H1 (cell line): ENCODE data around the gene GALNT9. TPM values are rescaled to one million over a fixed set of nuclear protein-coding genes. Genes with fewer than 3 reads are reported as not detected.

Source experiments
- CTCF ChIA-PET: fragments of 300-600 bp; sonication (Branson Sonifier 250); formaldehyde crosslinking; loops from one replicate; lab custom pipeline; 2021; ENCODE audit not compliant: partially characterized antibody; lab: Charles Lee
- POLR2A ChIA-PET: fragments of 300-600 bp; sonication (Branson Sonifier 250); formaldehyde crosslinking; loops from one replicate; lab custom pipeline; 2021; ENCODE audit warnings: inconsistent platforms; ENCODE audit not compliant: partially characterized antibody; lab: Charles Lee
- DNase-seq, 2 experiments: peaks; one replicate each; pipeline versions ENCODE4 v3.0.0 to v3.0.0-alpha.2; 2010 to 2022; ENCODE audit warnings: low spot score in 2 of 2, low read depth in 1 of 2, mixed read lengths in 1 of 2
- FAIRE-seq: peaks from 2 replicates; lab custom pipeline; 2011; peaks lifted over from hg19 to GRCh38; lab: Jason Lieb, UNC
- H2AFZ ChIP-seq: 2 replicates; pipeline ENCODE4 v1.8.1; 2012; ENCODE audit warnings: low read length, inconsistent platforms
- H2AK5ac ChIP-seq: 2 replicates; pipeline ENCODE4 v1.6.1; 2013; ENCODE audit warnings: low read depth, low read length
- H2BK120ac ChIP-seq: replicated peaks from 2 replicates; pipeline ENCODE3; 2013; ENCODE audit warnings: low read depth, low read length, inconsistent platforms
- H2BK12ac ChIP-seq: 2 replicates; pipeline ENCODE4 v1.6.1; 2013; ENCODE audit warnings: low read depth, low read length
- H2BK15ac ChIP-seq: 2 replicates; pipeline ENCODE4 v1.6.1; 2013; ENCODE audit warnings: low read length
- H2BK20ac ChIP-seq: 2 replicates; pipeline ENCODE4 v1.6.1; 2013; ENCODE audit warnings: low read length
- H2BK5ac ChIP-seq: 2 replicates; pipeline ENCODE4 v1.6.1; 2013; ENCODE audit warnings: low read depth, low read length
- H3K14ac ChIP-seq: 2 replicates; pipeline ENCODE4 v1.6.1; 2013; ENCODE audit warnings: inconsistent platforms; ENCODE audit not compliant: insufficient read length
- H3K18ac ChIP-seq: 2 replicates; pipeline ENCODE4 v1.6.1; 2013; ENCODE audit warnings: low read length; ENCODE audit errors: extremely low read depth
- H3K23ac ChIP-seq: 2 replicates; pipeline ENCODE4 v1.6.1; 2013; ENCODE audit warnings: inconsistent platforms; ENCODE audit not compliant: insufficient read length
- H3K23me2 ChIP-seq: 2 replicates; pipeline ENCODE4 v1.6.1; 2013; ENCODE audit warnings: low read depth, low read length
- H3K27ac ChIP-seq: 2 replicates; pipeline ENCODE4 v1.6.1; 2011; ENCODE audit warnings: low read depth, low read length, inconsistent platforms
- H3K27me3 ChIP-seq, 4 experiments: replicated peaks in 1 of 4; 1 replicate in 1 of 4; 2 replicates in 3 of 4; pipeline versions ENCODE4 v1.6.1 to v1.8.1; 2011 to 2013; ENCODE audit warnings: low read length in 3 of 4, mild to moderate bottlenecking in 3 of 4, inconsistent platforms in 2 of 4, mixed read lengths in 2 of 4, moderate library complexity in 1 of 4; ENCODE audit not compliant: control insufficient read depth in 3 of 4, insufficient read depth in 3 of 4; ENCODE audit errors: extremely low read depth in 1 of 4
- H3K36me3 ChIP-seq, 4 experiments: 2 replicates each; pipeline versions ENCODE4 v1.6.1 to v1.8.1; 2011 to 2013; ENCODE audit warnings: mild to moderate bottlenecking in 4 of 4, low read length in 3 of 4, moderate library complexity in 2 of 4, control low read depth in 1 of 4, inconsistent platforms in 1 of 4; ENCODE audit not compliant: insufficient read depth in 4 of 4, control insufficient read depth in 2 of 4
- H3K4ac ChIP-seq: replicated peaks from 2 replicates; pipeline ENCODE3; 2013; ENCODE audit warnings: low read length, low read depth, mixed read lengths, inconsistent platforms; ENCODE audit not compliant: insufficient read length
- H3K4me1 ChIP-seq, 4 experiments: replicated peaks in 1 of 4; 1 replicate in 1 of 4; 2 replicates in 3 of 4; pipeline versions ENCODE4 v1.6.1 to v1.8.1; 2011 to 2013; ENCODE audit warnings: low read length in 3 of 4, inconsistent platforms in 2 of 4, mixed read lengths in 1 of 4; ENCODE audit not compliant: insufficient read depth in 4 of 4, control insufficient read depth in 3 of 4
- H3K4me2 ChIP-seq, 2 experiments: 2 replicates each; pipeline versions ENCODE4 v1.6.1 to v1.8.1; 2011 to 2013; ENCODE audit warnings: low read depth in 2 of 2, low read length in 2 of 2, control low read depth in 1 of 2, inconsistent platforms in 1 of 2, mild to moderate bottlenecking in 1 of 2; ENCODE audit not compliant: insufficient read depth in 1 of 2
- H3K4me3 ChIP-seq, 4 experiments: fragments of 200-600, 300-600 bp in 1 of 4; sonication (generic), shearing (Covaris generic), sonication (Bioruptor Twin) in 1 of 4; 2 replicates each; pipeline versions ENCODE4 v1.5.1 to v1.8.1; 2011 to 2016; ENCODE audit warnings: low read length in 4 of 4, low read depth in 3 of 4, control low read depth in 2 of 4, inconsistent platforms in 2 of 4, mild to moderate bottlenecking in 2 of 4, mixed read lengths in 1 of 4, moderate library complexity in 1 of 4; ENCODE audit not compliant: insufficient read depth in 2 of 4; ENCODE audit errors: extremely low read depth in 1 of 4
- H3K56ac ChIP-seq: replicated peaks from 2 replicates; pipeline ENCODE3; 2013; ENCODE audit warnings: low read depth, mild to moderate bottlenecking, mixed read lengths, low read length, inconsistent platforms; ENCODE audit not compliant: insufficient read length
- H3K79me1 ChIP-seq: 2 replicates; pipeline ENCODE4 v1.6.1; 2013; ENCODE audit warnings: low read depth, low read length, control low read depth
- H3K79me2 ChIP-seq, 2 experiments: 2 replicates each; pipeline versions ENCODE4 v1.6.1 to v1.8.1; 2012 to 2013; ENCODE audit warnings: low read length in 2 of 2, mild to moderate bottlenecking in 2 of 2, inconsistent platforms in 1 of 2; ENCODE audit not compliant: insufficient read depth in 2 of 2, control insufficient read depth in 1 of 2
- H3K9ac ChIP-seq, 4 experiments: replicated peaks in 1 of 4; 1 replicate in 1 of 4; 2 replicates in 3 of 4; pipeline versions ENCODE4 v1.6.1 to v1.8.1; 2011 to 2013; ENCODE audit warnings: low read depth in 3 of 4, low read length in 3 of 4, control low read depth in 2 of 4, mild to moderate bottlenecking in 2 of 4, moderate library complexity in 2 of 4, inconsistent platforms in 1 of 4; ENCODE audit errors: extremely low read depth in 1 of 4
- H3K9me3 ChIP-seq, 2 experiments: 2 replicates each; pipeline versions ENCODE4 v1.6.1 to v1.8.1; 2012 to 2013; ENCODE audit warnings: mild to moderate bottlenecking in 2 of 2, moderate library complexity in 2 of 2, control low read depth in 1 of 2, inconsistent platforms in 1 of 2, low read depth in 1 of 2, low read length in 1 of 2, mixed read lengths in 1 of 2; ENCODE audit not compliant: insufficient read depth in 2 of 2
- H4K20me1 ChIP-seq, 2 experiments: replicated peaks in 1 of 2; 2 replicates each; pipeline versions ENCODE3 to v1.8.1; 2011 to 2013; ENCODE audit warnings: inconsistent platforms in 2 of 2, low read length in 2 of 2, mild to moderate bottlenecking in 1 of 2; ENCODE audit not compliant: insufficient read depth in 2 of 2, control insufficient read depth in 1 of 2
- H4K5ac ChIP-seq: 2 replicates; pipeline ENCODE4 v1.6.1; 2013; ENCODE audit warnings: low read length, low read depth, mixed read lengths, inconsistent platforms; ENCODE audit not compliant: insufficient read length
- H4K8ac ChIP-seq: 2 replicates; pipeline ENCODE4 v1.8.0; 2013; ENCODE audit warnings: mild to moderate bottlenecking, moderate library complexity, low read length, inconsistent platforms; ENCODE audit not compliant: insufficient read depth; ENCODE audit errors: extremely low read depth
- H4K91ac ChIP-seq: replicated peaks from 2 replicates; pipeline ENCODE3; 2013; ENCODE audit warnings: low read length, mixed read lengths, inconsistent platforms; ENCODE audit not compliant: insufficient read length
- CEBPB ChIP-seq: IDR thresholded peaks from 2 replicates; pipeline ENCODE4 v1.6.1; 2012; ENCODE audit warnings: low read depth, low read length
- WGBS, 2 experiments: shearing (Covaris generic) in 1 of 2; methylation state at CpG; one replicate each; pipeline versions ENCODE4 v1.1.6 to v1.1.7; 2013 to 2015; ENCODE audit warnings: low lambda C conversion rate in 2 of 2, mixed read lengths in 2 of 2, inconsistent platforms in 1 of 2, low coverage in 1 of 2, missing lambda C conversion rate in 1 of 2; ENCODE audit not compliant: insufficient replicate concordance in 2 of 2, insufficient coverage in 1 of 2, insufficient read length in 1 of 2; ENCODE audit errors: extremely low coverage in 1 of 2, missing lambda C conversion rate in 1 of 2; 5-methylcytosine and 5-hydroxymethylcytosine counted together
- polyA plus RNA-seq, 7 experiments: library from polyadenylated mRNA; depleted of rRNA in 3 of 7; stranded (reverse) in 5 of 7; unstranded in 2 of 7; fragments of >200 nt in 5 of 7; fragments of 200-250 nt in 2 of 7; gene quantifications; 1 replicate in 5 of 7; 2 replicates in 1 of 7; 4 replicates in 1 of 7; pipeline versions ENCODE4 v1.2.1 to v1.2.3, GENCODE V29; 2011 to 2013; ENCODE audit warnings: missing spikeins in 2 of 7, mixed read lengths in 2 of 7
- total RNA-seq: library from RNA; stranded (reverse); fragmentation: NEBNext Ultra II Directional; extraction: Animal tissue kit (Norgen Biotek cat#: 25700); gene quantifications from 2 replicates; pipeline ENCODE4 v1.2.1, GENCODE V29; 2021

GALNT9 gene
- total and polyA plus RNA-seq, 2 of the 8 experiments (the other 6 are each of a cell fraction or from before 2014, with no cell fraction given), result 2.0 to 3.6 TPM

DNA sequence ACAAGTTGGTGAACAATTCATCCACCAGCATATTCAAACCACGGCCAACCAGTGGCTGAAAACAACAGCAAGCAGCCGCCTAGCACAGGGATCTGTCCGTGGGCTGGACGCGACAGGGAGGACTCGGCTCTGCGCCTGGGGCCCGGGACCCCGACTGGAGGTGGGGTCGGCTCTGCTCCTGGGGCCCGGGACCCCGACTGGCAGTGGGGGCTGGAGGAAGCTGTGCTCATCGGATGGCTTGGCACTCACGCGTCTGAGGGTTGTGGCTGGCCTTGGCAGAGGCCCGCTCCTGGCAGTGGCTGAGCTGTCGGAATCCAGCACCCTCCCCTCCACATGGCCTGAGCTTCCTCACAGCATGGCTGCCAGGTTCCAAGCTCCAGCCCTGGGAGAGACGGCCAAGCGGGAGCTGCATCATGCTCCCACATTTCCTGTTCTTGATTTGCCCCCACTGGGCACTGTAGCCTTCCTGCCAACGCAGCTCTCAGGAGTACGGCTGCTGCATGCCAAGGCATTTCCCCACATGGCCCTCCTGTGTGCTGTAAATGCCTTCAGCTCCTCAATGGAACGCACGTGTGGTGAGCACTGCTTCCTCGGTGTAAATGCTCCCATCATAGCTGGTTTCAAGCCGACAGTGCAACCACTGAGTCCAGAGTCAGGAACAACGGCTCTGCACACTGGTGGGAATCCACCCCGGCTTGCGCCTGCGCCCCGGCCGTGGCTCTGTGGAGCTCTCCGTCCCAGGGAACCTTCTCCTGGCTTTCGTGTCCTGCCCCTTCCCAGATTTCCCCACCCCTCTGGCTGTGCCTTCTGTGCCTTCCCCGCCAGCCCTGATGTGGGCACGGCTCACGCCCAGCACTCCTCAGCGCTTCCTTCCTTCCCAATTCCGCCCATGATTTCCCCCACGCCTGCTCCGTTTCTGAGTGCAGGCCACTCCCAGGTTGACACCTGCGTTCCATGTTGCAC, 7.3 kb upstream of the GALNT9 start:
- no peak overlapping the region for H2BK20ac ChIP-seq
- no peak overlapping the region for H2BK120ac ChIP-seq
- no peak overlapping the region for H4K91ac ChIP-seq
- WGBS, 2 experiments, result 89% methylated on average over 38 of the region's 41 CpGs; no CpG with 5 or more reads in 1 of the 2 experiments
- no peak for DNase-seq
- H3K14ac ChIP-seq, result no peak overlapping the region
- TF ChIP-seq CEBPB, result no peak
- H3K4ac ChIP-seq, result no peak overlapping the region
- H3K36me3 ChIP-seq, result no peaks in the 10 kb centered on the region
- H3K23ac ChIP-seq, result no peak overlapping the region
- no peaks in the 10 kb centered on the region for H3K4me1 ChIP-seq
- peaks cover 0 to 1% of the 10 kb centered on the region in 2 experiments for H4K20me1 ChIP-seq
- H2AK5ac ChIP-seq, result no peak overlapping the region
- no peak overlapping the region for H2BK15ac ChIP-seq
- no peaks in the 10 kb centered on the region for H3K79me2 ChIP-seq
- H2BK5ac ChIP-seq, result no peak overlapping the region; the same call in 1 of the 2 replicates
- H3K27ac ChIP-seq, result no peak overlapping the region
- no peak overlapping the region for H4K8ac ChIP-seq
- peaks cover 3% of the 10 kb centered on the region; the same call in 1 of the 2 replicates for H3K23me2 ChIP-seq
- no peaks in the 10 kb centered on the region for H3K79me1 ChIP-seq
- no peak overlapping the region for H3K9ac ChIP-seq
- peaks cover 0 to 40% (median 13%) of the 10 kb centered on the region in 4 experiments; a peak in 6 of 7 replicates for H3K27me3 ChIP-seq
- no peak overlapping the region for H3K56ac ChIP-seq
- H3K4me3 ChIP-seq, result no peak overlapping the region
- H2BK12ac ChIP-seq, result no peak overlapping the region
- ChIA-PET POLR2A (interaction anchor here (1.0 kb wide), 1 partner anchor 233 kb away, joined by 3 read pairs; no protein-coding TSS in a partner anchor), CTCF (interaction anchor here (0.8 to 1.6 kb wide), 12 partner anchors 9 to 153 kb away, joined by 3 to 6 read pairs (median 4); no protein-coding TSS in a partner anchor)
- no peak overlapping the region for H2AFZ ChIP-seq
- peaks cover 0 to 2% of the 10 kb centered on the region in 2 experiments; a peak in 2 of 4 replicates for H3K9me3 ChIP-seq
- no peak overlapping the region for H3K18ac ChIP-seq
- H3K4me2 ChIP-seq, result no peak overlapping the region
- no peak overlapping the region for H4K5ac ChIP-seq
- no peak for FAIRE-seq
